GM23248 (cell line): ENCODE results near the gene TENM3.

Experiments used
- EZH2 ChIP-seq: fragments of 200-600 bp; sonication (generic); IDR thresholded peaks from 2 replicates; pipeline ENCODE4 v1.6.1; 2018; ENCODE audit warnings: antibody characterized with exemption, mild to moderate bottlenecking; ENCODE audit not compliant: insufficient read depth, poor library complexity, severe bottlenecking
- EZH2phosphoT487 ChIP-seq: fragments of 200-600 bp; sonication (generic); IDR thresholded peaks from 2 replicates; pipeline ENCODE4 v1.6.1; 2018; ENCODE audit warnings: antibody characterized with exemption, moderate library complexity, mild to moderate bottlenecking, low read depth; ENCODE audit not compliant: insufficient read depth

DNA sequence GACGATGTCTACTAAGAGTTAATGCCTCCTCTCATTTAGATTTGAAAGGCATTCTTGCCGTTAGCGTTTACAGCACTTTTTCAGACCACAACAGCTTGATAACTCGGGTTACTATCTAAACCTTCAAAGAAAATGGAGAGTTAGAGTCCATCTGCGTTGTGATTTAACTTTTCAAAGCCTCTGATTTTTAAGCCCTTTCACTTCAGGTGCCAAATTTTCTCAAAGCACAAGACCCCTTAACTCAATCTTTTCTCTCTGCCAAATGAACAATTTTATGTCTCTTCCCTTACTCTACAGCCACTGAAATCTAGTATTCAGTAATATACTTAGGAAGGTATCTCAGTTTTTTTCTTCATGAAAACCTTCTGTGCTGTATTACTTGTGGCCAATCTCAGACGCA lies 310.5 kb downstream of the TENM3 start:
- TF ChIP-seq EZH2, result no peak
- TF ChIP-seq EZH2phosphoT487, result no peak
